Fibroblast of mammary gland (primary cell): ENCODE data around the gene ZFAND6.
A peak's percentile ranks its signal among the peaks of the same experiment; 100 is the strongest.

Source experiments
- DNase-seq: peaks from one replicate; pipeline ENCODE4 v3.0.0-alpha.2; 2010; ENCODE audit warnings: low read depth
- H3K4me3 ChIP-seq: 2 replicates; pipeline ENCODE4 v1.5.1; 2011; ENCODE audit warnings: low read depth, mild to moderate bottlenecking, low read length, moderate library complexity; ENCODE audit not compliant: control insufficient read depth
- CTCF ChIP-seq: conservative IDR thresholded peaks from 2 replicates; pipeline ENCODE4 v1.5.1; 2011; ENCODE audit warnings: low read depth, low read length, inconsistent platforms; ENCODE audit not compliant: control insufficient read depth, insufficient read depth

The ZFAND6 gene

GRCh38 chr15:80107204-80107603 is 47.7 kb downstream of the ZFAND6 start:
- no peak for DNase-seq
- no peak overlapping the region for H3K4me3 ChIP-seq
- TF ChIP-seq CTCF: no peak

GRCh38 chr15:80107774-80108173 is 48.3 kb downstream of the ZFAND6 start:
- H3K4me3 ChIP-seq: no peak overlapping the region
- TF ChIP-seq CTCF: no peak
- no peak for DNase-seq

GRCh38 chr15:80109388-80109787 is 49.9 kb downstream of the ZFAND6 start:
- no peak for TF ChIP-seq CTCF
- H3K4me3 ChIP-seq: no peak overlapping the region
- no peak for DNase-seq

- DNase-seq: no peak
- TF ChIP-seq CTCF: no peak
- no peak overlapping the region for H3K4me3 ChIP-seq
Observed at GRCh38 chr15:80110920-80111319, 51.4 kb downstream of the ZFAND6 start.

- no peak for TF ChIP-seq CTCF
- DNase-seq: no peak
- no peak overlapping the region for H3K4me3 ChIP-seq
Observed at GRCh38 chr15:80114114-80114513, 54.6 kb downstream of the ZFAND6 start.

GRCh38 chr15:80115021-80115420 is 55.5 kb downstream of the ZFAND6 start:
- no peak overlapping the region for H3K4me3 ChIP-seq
- no peak for TF ChIP-seq CTCF
- DNase-seq: no peak

GRCh38 chr15:80118956-80119355 is 59.5 kb downstream of the ZFAND6 start:
- no peak for TF ChIP-seq CTCF
- H3K4me3 ChIP-seq: no peak overlapping the region
- peak; percentile 6 for DNase-seq
